K562 (cell line): ENCODE measurements around the gene CREB3L4. TPM values are rescaled to one million over a fixed set of nuclear protein-coding genes. Genes with fewer than 3 reads are reported as not detected.
A peak's percentile ranks its signal among the peaks of the same experiment; 100 is the strongest.

ENCODE experiments used
- CBFA2T3 ChIP-seq: fragments of 450-650 bp; IDR thresholded peaks from 2 replicates; pipeline ENCODE4 v1.6.1; 2017
- CBX2 ChIP-seq: fragments of 200-600 bp; sonication (generic); IDR thresholded peaks from one replicate; pipeline ENCODE4 v1.6.1; 2012; ENCODE audit warnings: mild to moderate bottlenecking, low read length, inconsistent platforms; ENCODE audit not compliant: insufficient read depth, poor library complexity, severe bottlenecking
- CLOCK ChIP-seq: fragments of 250-450 bp; sonication (Bioruptor Pico); IDR thresholded peaks from 2 replicates; pipeline ENCODE4 v1.4.0; 2020; ENCODE audit warnings: mild to moderate bottlenecking, moderate library complexity, borderline replicate concordance
- COPS2 ChIP-seq: fragments of 450-650 bp; conservative IDR thresholded peaks from 2 replicates; pipeline ENCODE4 v1.6.1; 2016; ENCODE audit warnings: mild to moderate bottlenecking, moderate library complexity
- CREB1 ChIP-seq, 2 experiments: sonication (generic) in 1 of 2; formaldehyde crosslinking in 1 of 2; IDR thresholded peaks; 2 replicates each; pipeline versions ENCODE4 v1.6.1 to v1.8.0; 2012 to 2022; ENCODE audit warnings: inconsistent platforms in 1 of 2, mild to moderate bottlenecking in 1 of 2, missing genetic modification reagents in 1 of 2, moderate library complexity in 1 of 2
- CXXC5 ChIP-seq: fragments of 250-450 bp; sonication (Bioruptor Pico); IDR thresholded peaks from 2 replicates; pipeline ENCODE4 v1.8.0; 2022; ENCODE audit warnings: inconsistent platforms, mild to moderate bottlenecking, moderate library complexity
- DLX4 ChIP-seq: fragments of 250-450 bp; sonication (Bioruptor Pico); IDR thresholded peaks from 2 replicates; pipeline ENCODE4 v1.6.1; 2021; ENCODE audit warnings: mild to moderate bottlenecking
- GABPA ChIP-seq: fragments of 200-800 bp; sonication (Bioruptor generic); conservative IDR thresholded peaks from 2 replicates; pipeline ENCODE4 v1.6.1; 2016; ENCODE audit warnings: low read depth, missing genetic modification characterization, missing compliant biosample characterization
- HDAC2 ChIP-seq: fragments of 450-650 bp; IDR thresholded peaks from 2 replicates; pipeline ENCODE4 v1.6.1; 2016; ENCODE audit warnings: mild to moderate bottlenecking
- HDAC3 ChIP-seq: fragments of 450-650 bp; IDR thresholded peaks from 2 replicates; pipeline ENCODE4 v1.6.1; 2018; ENCODE audit warnings: borderline replicate concordance, mild to moderate bottlenecking, moderate library complexity; ENCODE audit not compliant: partially characterized antibody
- MAFK ChIP-seq: IDR thresholded peaks from 2 replicates; pipeline ENCODE4 v1.6.1; 2011; ENCODE audit warnings: low read length, improper control_type of control experiment
- MCM5 ChIP-seq: fragments of 450-650 bp; IDR thresholded peaks from 2 replicates; pipeline ENCODE4 v1.6.1; 2016; ENCODE audit warnings: low read depth
- MTA3 ChIP-seq: fragments of 450-650 bp; formaldehyde crosslinking; IDR thresholded peaks from 2 replicates; pipeline ENCODE4 v1.6.1; 2017; ENCODE audit warnings: mild to moderate bottlenecking, borderline replicate concordance
- NR2C2 ChIP-seq, 2 experiments: fragments of 200-800 bp in 1 of 2; sonication (Bioruptor generic) in 1 of 2; sonication (generic) in 1 of 2; formaldehyde crosslinking in 1 of 2; IDR thresholded peaks; 2 replicates each; pipeline versions ENCODE4 v1.6.1 to v1.8.0; 2016 to 2022; ENCODE audit warnings: mild to moderate bottlenecking in 1 of 2, missing compliant biosample characterization in 1 of 2, missing genetic modification characterization in 1 of 2, missing genetic modification reagents in 1 of 2
- PRPF4 ChIP-seq: fragments of 200-400 bp; formaldehyde crosslinking; IDR thresholded peaks from one replicate; pipeline ENCODE4 v1.6.1; 2017; ENCODE audit warnings: low read length, low read depth, mild to moderate bottlenecking; ENCODE audit not compliant: insufficient read depth, poor library complexity, severe bottlenecking
- PTBP1 ChIP-seq: fragments of 200-400 bp; formaldehyde crosslinking; IDR thresholded peaks from 2 replicates; pipeline ENCODE4 v1.6.1; 2017; ENCODE audit warnings: low read depth, low read length
- SMARCE1 ChIP-seq: fragments of 450-650 bp; IDR thresholded peaks from 2 replicates; pipeline ENCODE4 v1.7.1; 2016; ENCODE audit warnings: mild to moderate bottlenecking
- ZC3H8 ChIP-seq: fragments of 450-650 bp; IDR thresholded peaks from 2 replicates; pipeline ENCODE4 v1.6.1; 2017
- ZNF274 ChIP-seq: IDR thresholded peaks from 2 replicates; pipeline ENCODE4 v1.6.1; 2011; ENCODE audit warnings: low read depth, mild to moderate bottlenecking, low read length, moderate library complexity, borderline replicate concordance
- ZNF347 ChIP-seq: fragments of 450-650 bp; formaldehyde crosslinking; IDR thresholded peaks from 2 replicates; pipeline ENCODE4 v1.4.0; 2020; ENCODE audit warnings: low read depth, mild to moderate bottlenecking, moderate library complexity
- ZNF57 ChIP-seq: fragments of 450-650 bp; formaldehyde crosslinking; IDR thresholded peaks from 2 replicates; pipeline ENCODE4 v1.4.0; 2020; ENCODE audit warnings: mild to moderate bottlenecking, moderate library complexity
- ZNF639 ChIP-seq, 2 experiments: fragments of 200-800 bp in 1 of 2; sonication (Bioruptor generic) in 1 of 2; sonication (generic) in 1 of 2; formaldehyde crosslinking in 1 of 2; IDR thresholded peaks in 1 of 2; conservative IDR thresholded peaks in 1 of 2; 2 replicates each; pipeline versions ENCODE4 v1.5.0 to v1.6.1; 2016 to 2020; ENCODE audit warnings: missing compliant biosample characterization in 1 of 2, missing genetic modification characterization in 1 of 2, missing genetic modification reagents in 1 of 2
- polyA plus RNA-seq, 8 experiments: library from polyadenylated mRNA; depleted of rRNA in 4 of 8; stranded (reverse) in 5 of 8; unstranded in 3 of 8; fragments of >200 nt; fragmentation: Nextera tagmentation in 2 of 8; fragmentation: Illumina TruSeq in 1 of 8; extraction: Ambion mirVana in 2 of 8; extraction: Trizol in 1 of 8; gene quantifications; 2 replicates each; pipeline versions ENCODE4 v1.2.1 to v1.2.3, GENCODE V29; 2011 to 2014; ENCODE audit warnings: inconsistent platforms in 1 of 8, missing spikeins in 1 of 8
- total RNA-seq, 7 experiments: library from RNA; depleted of rRNA in 6 of 7; stranded (reverse); fragments of >200 nt in 6 of 7; fragmentation: Illumina TruSeq in 2 of 7; extraction: Trizol in 2 of 7; gene quantifications; 2 replicates each; pipeline versions ENCODE4 v1.2.1 to v1.2.3, GENCODE V29; 2011 to 2021; ENCODE audit warnings: low replicate concordance in 1 of 7

The CREB3L4 gene
- total and polyA plus RNA-seq, 9 of the 15 experiments (the other 6 are each of a cell fraction or from before 2014, with no cell fraction given): 9.9 to 18.6 (median 13.9) TPM

GRCh38 chr1:153967107-153967999 lies at the start of gene CREB3L4 (continued):
- TF ChIP-seq CLOCK (no peak), CBX2 (no peak), ZC3H8 (no peak), CREB1 (IDR thresholded peaks at IDR 0.05) (peak; percentile 51; the same call in 1 of the 2 replicates), CREB1 (CRISPR knock-in tag; IDR thresholded peaks at IDR 0.05) (peak; percentile 67), NR2C2 (CRISPR knock-in tag; IDR thresholded peaks at IDR 0.05) (peak; percentile 79; the same call in 1 of the 2 replicates), NR2C2 (tag; IDR thresholded peaks at IDR 0.05) (peak; percentile 85), PTBP1 (0 out of 2 replicates have a peak, but pooled peaks have one; percentile 14), COPS2 (no peak), HDAC2 (no peak; the same call in 1 of the 2 replicates), CBFA2T3 (no peak), MAFK (no peak; the same call in 1 of the 2 replicates), GABPA (tag) (peak; percentile 90), MCM5 (no peak), MTA3 (peak; percentile 55; the same call in 1 of the 2 replicates), ZNF639 (CRISPR knock-in tag; conservative IDR thresholded peaks at IDR 0.05 in 1 of 2, IDR thresholded peaks at IDR 0.05 in 1 of 2) (peak in 1 of 2 experiments; percentile 43; a peak in 1 of 4 replicates), HDAC3 (no peak), ZNF347 (CRISPR knock-in tag) (no peak), DLX4 (no peak), ZNF274 (no peak), CXXC5 (peak; percentile 86), ZNF57 (no peak), PRPF4 (no peak), SMARCE1 (peak; percentile 60)
